ENCODE measurements around the gene ALDH1A1. TPM values are rescaled to one million over a fixed set of nuclear protein-coding genes. Genes with fewer than 3 reads are reported as not detected.

The ALDH1A1 gene
- total and polyA plus RNA-seq, 2 donors, result 33.2 to 67.9 TPM

DNA sequence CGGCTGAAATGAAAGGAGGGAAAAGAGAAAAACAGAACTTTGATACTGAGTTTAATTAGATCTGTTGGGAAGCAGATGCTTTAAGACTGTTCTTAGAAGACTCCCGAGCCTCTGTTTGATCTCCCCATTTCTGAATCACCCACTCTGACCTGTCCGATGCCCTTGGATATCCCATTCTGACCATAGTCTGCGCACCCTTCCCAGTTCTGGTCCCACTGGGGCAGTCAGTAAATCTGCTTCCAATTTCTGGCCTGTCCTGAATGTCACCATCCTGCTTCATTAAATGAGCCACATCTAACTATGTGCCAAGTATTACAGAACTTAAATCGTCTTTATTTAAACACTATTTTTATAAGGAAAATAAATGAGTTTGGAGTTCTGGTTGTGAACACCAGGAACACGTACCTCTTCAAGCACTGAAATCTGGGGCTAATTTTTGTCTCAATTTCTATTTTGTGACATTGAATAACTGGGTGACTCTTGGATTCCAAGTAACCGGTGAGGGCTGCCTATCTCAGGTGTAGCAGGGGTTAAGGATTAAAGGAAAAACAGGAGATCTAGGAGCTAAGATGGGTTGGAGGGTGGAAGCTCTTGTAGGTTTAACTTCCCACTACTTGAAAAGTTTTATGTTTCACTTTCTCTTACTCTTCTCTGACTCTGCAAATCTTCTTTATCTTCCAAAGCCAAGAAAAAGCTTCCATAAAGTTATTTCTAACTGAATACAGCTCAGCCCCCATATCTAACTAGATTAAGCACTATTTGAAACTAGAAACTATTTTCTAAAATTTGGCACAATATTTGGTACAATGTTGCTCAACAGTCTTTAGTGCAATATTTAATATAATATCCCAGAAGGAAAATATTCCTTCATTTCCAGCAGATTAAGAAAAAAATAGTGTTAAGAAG lies 40.1 kb downstream of the ALDH1A1 start:
- H3K4me1 ChIP-seq (ENCODE audit: insufficient read depth), result no peaks in the 10 kb centered on the region
- H3K4me3 ChIP-seq (ENCODE audit: low read depth, low read length), result no peak overlapping the region
- H3K27ac ChIP-seq (ENCODE audit: low read depth), result no peak overlapping the region
- WGBS, result 82% methylated on average over 7 of the region's 7 CpGs
- no peaks in the 10 kb centered on the region for H3K36me3 ChIP-seq (ENCODE audit: insufficient read depth)
- no peak for DNase-seq (ENCODE audit: extremely low spot score)

DNA sequence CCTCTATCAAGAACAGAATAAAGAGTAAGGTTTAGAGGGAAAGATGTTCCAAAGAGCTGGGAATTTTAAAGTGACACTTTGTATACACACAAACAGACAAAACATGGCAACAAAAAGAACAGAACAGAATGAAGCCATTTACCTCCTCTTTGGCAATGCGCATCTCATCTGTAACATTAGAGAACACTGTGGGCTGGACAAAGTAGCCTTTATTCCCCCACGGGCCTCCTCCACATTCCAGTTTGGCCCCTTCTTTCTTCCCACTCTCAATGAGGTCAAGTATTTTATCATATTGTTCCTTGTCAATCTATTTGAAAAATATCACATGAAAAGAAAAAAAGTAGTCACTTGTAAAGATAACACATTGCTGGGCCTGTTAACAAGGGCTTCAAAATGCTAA lies 41.0 kb downstream of the ALDH1A1 start:
- H3K36me3 ChIP-seq (ENCODE audit: insufficient read depth), result no peaks in the 10 kb centered on the region
- H3K4me3 ChIP-seq (ENCODE audit: low read depth, low read length), result no peak overlapping the region
- no peak overlapping the region for H3K27ac ChIP-seq (ENCODE audit: low read depth)
- no peak for DNase-seq (ENCODE audit: extremely low spot score)
- WGBS, result 84% methylated on average over 2 of the region's 2 CpGs
- H3K4me1 ChIP-seq (ENCODE audit: insufficient read depth), result no peaks in the 10 kb centered on the region

DNA sequence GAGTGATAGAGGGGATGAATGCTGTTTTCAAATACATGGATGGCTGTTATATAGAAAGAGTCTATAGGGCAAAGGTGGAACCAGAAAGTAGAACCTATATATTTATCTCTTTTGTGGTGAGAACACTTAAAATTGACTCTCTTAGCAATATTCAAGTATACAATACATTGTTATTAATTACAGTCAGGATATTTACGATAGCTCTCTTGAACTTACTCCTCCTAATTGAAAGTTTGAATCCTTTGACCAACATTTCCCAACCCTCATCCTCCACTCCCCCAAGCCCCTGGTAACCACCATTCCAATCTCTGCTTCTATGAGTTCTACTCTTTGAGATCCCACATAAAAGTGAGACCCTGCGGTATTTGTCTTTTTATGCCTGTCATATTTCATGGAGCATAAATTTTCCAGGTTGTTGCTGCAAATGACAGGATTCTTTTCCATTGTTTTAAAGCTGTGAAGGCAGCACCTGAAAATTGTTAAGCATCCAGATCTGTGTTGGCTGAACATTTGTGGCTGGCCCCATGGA lies 41.5 kb downstream of the ALDH1A1 start:
- Histone ChIP-seq H3K27ac (ENCODE audit: low read depth) (no peak overlapping the region), H3K4me3 (ENCODE audit: low read depth, low read length) (no peak overlapping the region), H3K4me1 (ENCODE audit: insufficient read depth) (no peaks in the 10 kb centered on the region), H3K36me3 (ENCODE audit: insufficient read depth) (no peaks in the 10 kb centered on the region)
- 96% methylated on average over 2 of the region's 2 CpGs for WGBS
- no peak for DNase-seq (ENCODE audit: extremely low spot score)

DNA sequence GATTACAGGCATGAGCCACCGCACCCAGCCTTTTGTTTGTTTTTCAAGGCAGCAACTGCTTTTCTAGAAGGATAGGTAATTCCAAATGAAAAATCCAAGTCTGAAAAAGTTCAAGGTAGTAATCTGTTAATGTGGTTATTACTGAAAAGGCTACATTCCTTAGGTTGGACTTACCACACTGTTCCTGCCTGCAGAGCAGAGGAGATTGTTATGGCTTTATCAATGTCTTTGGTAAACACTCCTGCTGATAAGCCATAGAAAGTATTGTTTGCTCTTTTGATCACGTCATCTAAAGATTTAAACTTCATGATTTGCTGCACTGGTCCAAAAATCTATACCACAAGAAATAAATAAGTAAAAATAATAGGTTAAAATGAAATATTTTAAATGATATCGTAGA lies 43.4 kb downstream of the ALDH1A1 start:
- WGBS, result 90% methylated on average over 3 of the region's 3 CpGs
- Histone ChIP-seq H3K27ac (ENCODE audit: low read depth) (no peak overlapping the region), H3K36me3 (ENCODE audit: insufficient read depth) (no peaks in the 10 kb centered on the region), H3K4me1 (ENCODE audit: insufficient read depth) (no peaks in the 10 kb centered on the region), H3K4me3 (ENCODE audit: low read depth, low read length) (no peak overlapping the region)
- DNase-seq (ENCODE audit: extremely low spot score), result no peak

DNA sequence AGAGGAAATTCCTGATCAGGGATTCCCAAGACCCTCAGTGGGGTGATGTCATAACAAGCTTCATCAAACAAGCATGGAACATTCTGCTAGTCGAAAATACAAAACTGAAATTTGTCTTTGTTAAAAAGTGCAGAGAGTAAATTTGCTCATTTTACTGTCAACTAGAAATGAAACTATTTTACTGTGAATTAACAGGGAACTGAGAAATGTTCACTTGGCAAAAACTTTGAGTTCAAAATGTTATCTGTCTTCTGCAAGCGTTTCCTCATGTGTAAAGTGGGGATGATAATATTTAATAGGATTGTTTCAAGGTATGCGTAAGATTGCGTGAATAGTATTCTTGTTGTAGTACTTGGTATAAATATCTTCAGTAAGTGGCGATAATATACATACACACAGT lies 45.4 kb downstream of the ALDH1A1 start:
- DNase-seq (ENCODE audit: extremely low spot score), result no peak
- H3K4me1 ChIP-seq (ENCODE audit: insufficient read depth), result no peaks in the 10 kb centered on the region
- no peak overlapping the region for H3K4me3 ChIP-seq (ENCODE audit: low read depth, low read length)
- H3K27ac ChIP-seq (ENCODE audit: low read depth), result no peak overlapping the region
- H3K36me3 ChIP-seq (ENCODE audit: insufficient read depth), result no peaks in the 10 kb centered on the region
- WGBS, result 75% methylated on average over 5 of the region's 5 CpGs

DNA sequence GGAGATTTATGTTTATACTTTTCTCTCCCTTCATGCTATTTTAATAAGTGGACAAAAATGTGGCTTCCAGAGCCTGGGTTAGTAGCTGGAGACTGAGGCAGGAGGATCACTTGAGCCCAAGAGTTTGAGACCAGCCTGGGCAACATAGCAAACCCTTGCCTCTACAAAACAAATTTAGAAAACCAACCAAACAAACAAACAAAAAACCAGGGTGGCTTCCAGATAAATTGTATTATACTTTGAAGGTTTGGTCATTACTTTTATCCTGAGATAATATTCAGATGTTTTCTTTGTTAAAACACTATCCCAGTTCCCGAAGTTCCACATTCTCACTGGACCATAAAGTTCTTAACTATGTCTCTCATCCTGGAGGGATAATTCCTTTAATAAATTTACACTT lies 46.0 kb downstream of the ALDH1A1 start:
- H3K4me1 ChIP-seq (ENCODE audit: insufficient read depth), result no peaks in the 10 kb centered on the region
- whole genome bisulfite sequencing, result 77% methylated on average over 1 of the region's 1 CpG
- H3K36me3 ChIP-seq (ENCODE audit: insufficient read depth), result no peaks in the 10 kb centered on the region

DNA sequence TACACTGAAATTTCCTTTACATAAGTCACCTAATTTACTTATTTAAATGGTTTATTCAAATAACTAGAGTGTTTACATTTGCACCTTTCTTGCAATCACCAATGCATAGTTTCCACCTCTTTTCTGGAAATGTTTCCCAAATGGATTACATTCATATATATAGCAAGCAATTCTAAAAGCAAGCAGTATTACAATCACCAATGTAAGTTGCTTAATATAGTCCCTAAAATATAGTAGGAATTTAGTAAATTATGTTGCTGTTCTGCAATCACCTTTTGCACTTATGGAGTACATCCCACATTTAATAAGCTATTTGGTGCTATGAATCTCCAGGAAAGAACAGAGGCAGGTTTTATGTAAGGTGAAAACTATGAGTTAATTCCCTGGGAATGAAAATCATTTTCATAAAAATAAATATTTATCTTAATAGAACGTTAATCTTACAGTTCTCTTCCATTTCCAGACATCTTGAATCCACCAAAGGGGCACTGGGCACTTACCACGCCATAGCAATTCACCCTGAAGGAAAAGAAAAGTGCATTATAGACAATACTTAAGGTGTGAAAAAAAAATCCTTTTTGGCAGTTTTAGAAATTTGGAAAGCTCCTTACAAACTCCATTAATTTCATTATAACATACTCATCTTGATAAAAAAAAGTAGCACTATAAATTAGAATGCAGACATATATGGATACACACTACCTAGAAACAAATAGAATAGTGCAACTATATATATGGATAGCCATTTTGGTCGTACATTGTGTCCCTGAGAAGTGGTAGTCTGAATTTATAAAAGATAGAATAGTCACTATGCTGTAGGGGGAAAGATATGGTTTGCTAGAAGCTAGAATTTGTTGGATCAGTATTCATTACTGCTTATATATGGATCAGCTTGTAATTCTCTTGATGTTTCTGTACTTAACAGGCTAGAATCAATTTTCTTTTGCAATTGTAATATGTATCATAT lies 47.1 kb downstream of the ALDH1A1 start:
- no peak for DNase-seq (ENCODE audit: extremely low spot score)
- H3K4me1 ChIP-seq (ENCODE audit: insufficient read depth), result no peaks in the 10 kb centered on the region
- no peak overlapping the region for H3K27ac ChIP-seq (ENCODE audit: low read depth)
- 73% methylated on average over 3 of the region's 3 CpGs for WGBS
- no peak overlapping the region for H3K4me3 ChIP-seq (ENCODE audit: low read depth, low read length)
- no peaks in the 10 kb centered on the region for H3K36me3 ChIP-seq (ENCODE audit: insufficient read depth)

More for the DNA sequence above, 46.0 kb downstream of the ALDH1A1 start:
- no peak overlapping the region for H3K27ac ChIP-seq (ENCODE audit: low read depth)
- no peak overlapping the region for H3K4me3 ChIP-seq (ENCODE audit: low read depth, low read length)
- DNase-seq (ENCODE audit: extremely low spot score), result no peak

DNA sequence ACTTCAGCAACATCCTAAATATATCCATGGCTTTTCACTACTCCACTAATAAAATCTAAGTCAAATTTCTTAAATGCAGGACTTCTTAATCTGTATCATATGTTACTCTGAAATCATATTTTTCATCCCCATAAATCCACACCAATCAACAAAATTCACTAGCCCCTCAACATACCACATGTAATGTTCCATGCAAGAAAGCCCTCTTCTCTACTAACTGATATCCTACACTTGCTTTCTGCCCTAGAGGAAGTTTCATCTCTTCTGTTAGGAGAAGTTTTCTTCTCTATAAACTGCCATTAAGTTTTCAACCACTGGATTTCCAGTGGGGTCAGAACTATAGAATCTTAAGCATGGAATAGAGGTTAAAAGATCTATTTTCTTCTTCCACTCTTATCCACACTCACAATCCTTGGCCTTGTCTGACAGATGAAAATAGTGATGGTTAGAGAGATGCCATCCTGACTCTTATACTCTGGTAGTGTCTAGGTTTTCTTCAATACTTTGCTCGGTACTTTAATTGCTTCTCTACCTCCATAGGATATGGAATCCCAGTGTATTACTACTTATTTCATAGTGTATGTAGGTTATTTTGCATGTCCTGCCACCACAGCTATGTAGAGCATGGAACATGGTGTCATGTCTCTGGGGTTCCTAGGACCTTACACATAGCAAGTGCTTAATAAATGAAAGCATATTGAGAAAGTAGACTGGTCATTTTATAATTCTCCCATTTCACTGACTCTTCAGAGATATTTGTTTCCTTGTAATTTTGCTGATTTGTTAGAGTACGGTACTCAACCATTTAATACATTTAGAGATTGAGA lies 48.4 kb downstream of the ALDH1A1 start:
- Histone ChIP-seq H3K4me1 (ENCODE audit: insufficient read depth) (no peaks in the 10 kb centered on the region), H3K36me3 (ENCODE audit: insufficient read depth) (no peaks in the 10 kb centered on the region), H3K4me3 (ENCODE audit: low read depth, low read length) (no peak overlapping the region), H3K27ac (ENCODE audit: low read depth) (no peak overlapping the region)
- DNase-seq (ENCODE audit: extremely low spot score), result no peak
- WGBS, result 93% methylated on average over 2 of the region's 2 CpGs

DNA sequence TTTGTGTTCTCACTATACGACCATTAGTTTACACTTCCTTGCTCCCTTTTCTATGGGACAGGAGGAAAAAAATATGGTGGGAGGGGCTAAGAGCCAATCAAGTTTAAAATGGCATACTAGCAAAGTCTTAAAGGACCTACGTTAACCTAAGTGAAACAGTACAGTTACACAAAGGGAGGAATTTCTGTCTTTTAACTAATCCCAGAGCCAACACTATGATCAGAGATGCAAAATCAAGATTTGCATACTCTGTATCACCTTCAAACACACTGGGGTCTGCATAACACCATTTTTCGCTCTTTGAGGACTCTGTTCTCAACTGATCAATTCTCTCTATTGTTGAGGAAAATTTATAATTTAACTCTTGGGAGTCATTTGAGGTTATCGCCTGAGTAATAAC lies 49.8 kb downstream of the ALDH1A1 start:
- H3K4me3 ChIP-seq (ENCODE audit: low read depth, low read length), result no peak overlapping the region
- H3K4me1 ChIP-seq (ENCODE audit: insufficient read depth), result no peaks in the 10 kb centered on the region
- no peaks in the 10 kb centered on the region for H3K36me3 ChIP-seq (ENCODE audit: insufficient read depth)
- H3K27ac ChIP-seq (ENCODE audit: low read depth), result no peak overlapping the region
- 95% methylated on average over 4 of the region's 4 CpGs for WGBS
- DNase-seq (ENCODE audit: extremely low spot score), result no peak

DNA sequence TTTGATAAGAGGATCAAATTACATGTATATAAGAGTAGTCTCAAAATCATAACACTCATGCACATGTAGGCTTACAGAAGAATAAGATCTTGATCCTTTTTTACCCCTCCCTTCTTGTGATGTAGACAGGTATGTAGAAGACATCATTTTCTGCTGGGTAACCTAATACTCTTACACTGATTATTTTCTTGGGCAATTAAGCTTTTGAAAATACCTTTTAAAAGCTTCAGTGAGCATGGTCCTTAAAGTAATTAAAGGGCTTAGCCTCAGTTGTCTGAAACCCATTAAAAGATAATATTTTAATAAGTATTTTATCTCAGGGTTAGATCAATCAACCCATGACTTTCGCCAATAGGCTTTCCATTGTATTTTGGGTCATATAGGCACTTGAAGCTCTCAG lies 50.6 kb downstream of the ALDH1A1 start:
- DNase-seq (ENCODE audit: extremely low spot score), result no peak
- 92% methylated on average over 1 of the region's 1 CpG for WGBS
- H3K27ac ChIP-seq (ENCODE audit: low read depth), result peak overlapping the region; percentile 23
- H3K4me1 ChIP-seq (ENCODE audit: insufficient read depth), result no peaks in the 10 kb centered on the region
- H3K4me3 ChIP-seq (ENCODE audit: low read depth, low read length), result no peak overlapping the region
- no peaks in the 10 kb centered on the region for H3K36me3 ChIP-seq (ENCODE audit: insufficient read depth)

DNA sequence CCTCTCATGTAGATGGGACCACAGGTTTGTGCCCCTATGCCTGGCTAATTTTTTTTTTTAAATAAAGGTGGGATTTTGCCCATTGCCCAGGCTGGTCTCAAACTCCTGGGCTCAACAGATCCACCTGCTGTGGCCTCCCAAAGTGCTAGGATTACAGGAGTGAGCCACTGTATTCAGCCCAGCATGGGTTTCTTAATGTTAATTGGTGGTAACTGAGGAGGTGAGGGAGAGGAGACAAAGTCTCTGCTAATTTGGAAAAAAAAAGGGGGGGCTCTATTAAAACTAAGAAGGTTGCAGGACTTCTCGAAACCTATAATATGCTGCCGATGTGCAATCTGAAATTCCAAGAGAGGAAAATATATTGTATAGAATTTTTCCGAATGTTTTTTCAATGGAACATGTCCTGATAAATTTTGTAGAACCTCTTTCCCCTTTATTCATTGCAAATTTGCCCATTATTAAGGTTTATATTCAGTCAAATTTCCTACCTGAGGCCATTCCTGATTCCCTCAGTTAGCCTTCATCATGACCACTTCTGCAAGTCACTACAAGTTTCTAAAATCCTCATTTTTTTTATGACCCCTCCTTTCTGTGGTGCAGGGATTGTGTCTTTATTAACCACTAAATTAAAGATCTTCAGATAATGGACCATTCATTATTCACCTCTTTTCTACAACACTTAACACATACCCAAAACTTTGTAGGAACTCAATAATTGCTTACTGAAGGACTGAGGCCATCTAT lies 52.9 kb downstream of the ALDH1A1 start:
- H3K4me1 ChIP-seq (ENCODE audit: insufficient read depth), result no peaks in the 10 kb centered on the region
- no peak overlapping the region for H3K4me3 ChIP-seq (ENCODE audit: low read depth, low read length)
- 96% methylated on average over 3 of the region's 3 CpGs for WGBS
- H3K36me3 ChIP-seq (ENCODE audit: insufficient read depth), result no peaks in the 10 kb centered on the region
- no peak overlapping the region for H3K27ac ChIP-seq (ENCODE audit: low read depth)
- DNase-seq (ENCODE audit: extremely low spot score), result no peak

DNA sequence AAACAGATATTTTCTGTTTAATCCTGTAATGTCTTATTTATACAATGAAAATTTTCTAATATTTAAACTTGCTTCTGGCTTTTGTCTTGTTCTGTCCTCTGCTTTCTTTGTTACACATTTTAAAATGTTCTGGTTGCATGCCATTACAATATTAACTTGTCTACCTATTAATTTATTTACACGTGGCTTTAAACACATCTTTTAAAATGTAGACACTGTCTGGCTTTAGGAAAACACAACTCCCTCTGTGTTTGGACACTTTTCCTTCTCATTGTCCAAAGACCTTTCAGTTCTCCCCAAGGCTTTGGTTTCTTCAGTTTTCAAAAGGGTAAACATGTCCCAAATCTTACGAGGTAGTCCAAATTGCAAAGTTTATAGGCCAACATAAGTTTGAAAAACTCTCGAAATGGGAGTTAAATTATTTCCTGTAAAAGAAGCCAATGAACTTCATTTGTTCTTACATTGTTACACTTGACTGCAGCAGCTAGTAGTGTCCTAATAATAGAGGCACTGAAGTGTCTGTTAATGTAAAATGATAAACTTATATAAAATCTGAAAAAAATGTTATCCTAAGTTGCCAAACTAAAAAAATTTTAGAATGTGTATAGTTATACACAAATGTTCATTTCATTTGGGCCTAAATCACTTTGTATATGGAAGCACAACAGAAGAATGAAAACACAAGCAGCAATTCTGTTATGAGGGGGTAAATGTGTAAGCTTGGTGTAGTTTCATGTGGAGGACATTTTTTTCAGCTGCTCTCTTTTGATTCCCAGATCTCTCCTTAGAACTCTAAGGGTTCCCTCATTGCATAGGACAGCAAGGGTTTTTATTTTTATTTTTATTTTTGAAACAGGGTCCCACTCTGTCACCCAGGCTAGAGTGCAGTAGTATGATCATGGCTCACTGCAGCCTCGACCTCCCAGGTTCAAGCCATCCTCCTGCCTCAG lies 53.8 kb downstream of the ALDH1A1 start:
- DNase-seq (ENCODE audit: extremely low spot score), result no peak
- no peaks in the 10 kb centered on the region for H3K4me1 ChIP-seq (ENCODE audit: insufficient read depth)
- no peaks in the 10 kb centered on the region for H3K36me3 ChIP-seq (ENCODE audit: insufficient read depth)
- H3K4me3 ChIP-seq (ENCODE audit: low read depth, low read length), result no peak overlapping the region
- no peak overlapping the region for H3K27ac ChIP-seq (ENCODE audit: low read depth)
- WGBS, result 48% methylated on average over 4 of the region's 4 CpGs
